22Rv1 (cell line): ENCODE results near the gene CYB561A3.

Experiments used
- H3K27ac ChIP-seq: fragments of 450-650 bp; 2 replicates; pipeline ENCODE4 v1.5.1; 2017
- CTCF ChIP-seq: fragments of 450-650 bp; IDR thresholded peaks from 2 replicates; pipeline ENCODE4 v1.5.1; 2017; ENCODE audit warnings: mild to moderate bottlenecking
- ZFX ChIP-seq: fragments of 450-650 bp; IDR thresholded peaks from 2 replicates; pipeline ENCODE4 v1.6.1; 2017; ENCODE audit warnings: antibody characterized with exemption, borderline replicate concordance

The CYB561A3 gene

GRCh38 chr11:61358566-61358965 is 3.1 kb downstream of the CYB561A3 start:
- TF ChIP-seq CTCF (no peak), ZFX (no peak)
- H3K27ac ChIP-seq, result no peak overlapping the region

- H3K27ac ChIP-seq, result no peak overlapping the region
- TF ChIP-seq CTCF, result no peak
- TF ChIP-seq ZFX, result no peak
Observed at GRCh38 chr11:61357894-61358239, 3.8 kb downstream of the CYB561A3 start.

- TF ChIP-seq CTCF (no peak), ZFX (no peak)
- H3K27ac ChIP-seq, result no peak overlapping the region
Observed at GRCh38 chr11:61357233-61357893, 4.3 kb downstream of the CYB561A3 start.

- TF ChIP-seq ZFX (no peak), CTCF (no peak)
- no peak overlapping the region for H3K27ac ChIP-seq
Observed at GRCh38 chr11:61356706-61357105, 5.0 kb downstream of the CYB561A3 start.

- no peak overlapping the region for H3K27ac ChIP-seq
- TF ChIP-seq CTCF, result no peak
- no peak for TF ChIP-seq ZFX
Observed at GRCh38 chr11:61354208-61354607, 7.5 kb downstream of the CYB561A3 start.

- no peak for TF ChIP-seq ZFX
- no peak for TF ChIP-seq CTCF
- H3K27ac ChIP-seq, result no peak overlapping the region
Observed at GRCh38 chr11:61353131-61354067, 8.3 kb downstream of the CYB561A3 start.

- H3K27ac ChIP-seq, result no peak overlapping the region
- TF ChIP-seq CTCF (no peak), ZFX (no peak)
Observed at GRCh38 chr11:61352038-61352437, 9.6 kb downstream of the CYB561A3 start.
